ENCODE results near the gene C1orf87.

- TF ChIP-seq CTCF (IDR thresholded peaks at IDR 0.05 in 8 of 11, conservative IDR thresholded peaks at IDR 0.05 in 3 of 11): no peak
- no peak for TF ChIP-seq POLR2AphosphoS5 (IDR thresholded peaks at IDR 0.05)
- TF ChIP-seq POLR2A (IDR thresholded peaks at IDR 0.05): no peak
Observed at GRCh38 chr1:60059468-60059867, 14.1 kb downstream of the C1orf87 start.

Measured in spleen (tissue), 7 donors.